ENCODE results near the gene RCAN2.
"Not testable (repeated sequence)": the region's sequence is repeated elsewhere in the genome, so short reads cannot be mapped to it uniquely, and the experiment has no call there.

RCAN2 gene

GRCh38 chr6:46332448-46332847 lies 158.8 kb downstream of the RCAN2 start:
- not testable (repeated sequence) for DNase-seq (ENCODE audit: low read depth)

GRCh38 chr6:46331461-46331860 lies 159.8 kb downstream of the RCAN2 start:
- no peak for DNase-seq (ENCODE audit: low read depth)

GRCh38 chr6:46329568-46329967 lies 161.7 kb downstream of the RCAN2 start:
- DNase-seq (ENCODE audit: low read depth), result no peak

- no peak for DNase-seq (ENCODE audit: low read depth)
Observed at GRCh38 chr6:46327779-46328178, 163.5 kb downstream of the RCAN2 start.

GRCh38 chr6:46325561-46326530 lies 165.4 kb downstream of the RCAN2 start:
- no peak for DNase-seq (ENCODE audit: low read depth)

- DNase-seq (ENCODE audit: low read depth), result no peak
Observed at GRCh38 chr6:46324706-46325105, 166.5 kb downstream of the RCAN2 start.

GRCh38 chr6:46323966-46324622 lies 167.2 kb downstream of the RCAN2 start:
- no peak for DNase-seq (ENCODE audit: low read depth)

GRCh38 chr6:46323312-46323965 lies 167.8 kb downstream of the RCAN2 start:
- no peak for DNase-seq (ENCODE audit: low read depth)

GRCh38 chr6:46320505-46320904 lies 170.7 kb downstream of the RCAN2 start:
- no peak for DNase-seq (ENCODE audit: low read depth)

GRCh38 chr6:46315589-46315988 lies 175.7 kb downstream of the RCAN2 start:
- no peak for DNase-seq (ENCODE audit: low read depth)

GRCh38 chr6:46312654-46313053 lies 178.6 kb downstream of the RCAN2 start:
- DNase-seq (ENCODE audit: low read depth), result no peak

GRCh38 chr6:46310196-46310595 lies 181.1 kb downstream of the RCAN2 start:
- DNase-seq (ENCODE audit: low read depth), result no peak

- no peak for DNase-seq (ENCODE audit: low read depth)
Observed at GRCh38 chr6:46306431-46306830, 184.8 kb downstream of the RCAN2 start.

GRCh38 chr6:46305833-46306232 lies 185.4 kb downstream of the RCAN2 start:
- DNase-seq (ENCODE audit: low read depth), result no peak

GRCh38 chr6:46305236-46305635 lies 186.0 kb downstream of the RCAN2 start:
- no peak for DNase-seq (ENCODE audit: low read depth)

- no peak for DNase-seq (ENCODE audit: low read depth)
Observed at GRCh38 chr6:46302816-46303215, 188.4 kb downstream of the RCAN2 start.

GRCh38 chr6:46302176-46302575 lies 189.1 kb downstream of the RCAN2 start:
- DNase-seq (ENCODE audit: low read depth), result no peak

GRCh38 chr6:46299253-46299652 lies 192.0 kb downstream of the RCAN2 start:
- DNase-seq (ENCODE audit: low read depth), result no peak

- DNase-seq (ENCODE audit: low read depth), result no peak
Observed at GRCh38 chr6:46296586-46296985, 194.7 kb downstream of the RCAN2 start.

- DNase-seq (ENCODE audit: low read depth), result no peak
Observed at GRCh38 chr6:46293641-46294316, 197.5 kb downstream of the RCAN2 start.

- DNase-seq (ENCODE audit: low read depth), result no peak
Observed at GRCh38 chr6:46291880-46292279, 199.4 kb downstream of the RCAN2 start.

- DNase-seq (ENCODE audit: low read depth), result no peak
Observed at GRCh38 chr6:46291275-46291633, 200.0 kb downstream of the RCAN2 start.

Data from stimulated activated CD4-positive, alpha-beta T cell treated with anti-CD3 and anti-CD28 coated beads, Interleukin-2, amount 100 ng/mL, for 4 hours (primary cell).